Sigmoid colon (tissue), 7 donors: ENCODE measurements around the gene TFAP2B. TPM values are rescaled to one million over a fixed set of nuclear protein-coding genes. Genes with fewer than 3 reads are reported as not detected.

Source experiments
- DNase-seq: peaks from one replicate; pipeline ENCODE4 v3.0.0-alpha.2; 2019
- H3K27ac ChIP-seq, 4 donors: fragments of 200-600 bp; sonication (generic); one replicate each; pipeline ENCODE4 v1.5.1; 2016 to 2019; ENCODE audit warnings: mild to moderate bottlenecking in 1 of 4
- H3K27me3 ChIP-seq, 3 donors: fragments of 200-600 bp; sonication (generic); one replicate each; pipeline ENCODE4 v1.5.1; 2019; ENCODE audit warnings: mild to moderate bottlenecking in 1 of 3
- H3K36me3 ChIP-seq, 4 donors: fragments of 200-600 bp; sonication (generic); one replicate each; pipeline ENCODE4 v1.5.1; 2016 to 2019
- H3K4me1 ChIP-seq, 4 donors: fragments of 200-600 bp; sonication (generic); one replicate each; pipeline ENCODE4 v1.5.1; 2017 to 2019
- H3K4me3 ChIP-seq, 4 donors: fragments of 200-600 bp; sonication (generic); one replicate each; pipeline ENCODE4 v1.5.1; 2017 to 2019; ENCODE audit warnings: mild to moderate bottlenecking in 2 of 4, moderate library complexity in 1 of 4
- H3K9me3 ChIP-seq, 4 donors: fragments of 200-600 bp in 3 of 4; sonication (generic) in 3 of 4; one replicate each; pipeline versions ENCODE4 v1.5.1 to v1.6.1; 2013 to 2019
- EP300 ChIP-seq, 4 donors: sonication (generic); formaldehyde crosslinking; IDR thresholded peaks; one replicate each; pipeline ENCODE4 v1.6.1; 2017; ENCODE audit warnings: antibody characterized with exemption in 4 of 4
- POLR2A ChIP-seq, 2 donors: fragments of 450-650 bp; IDR thresholded peaks; one replicate each; pipeline ENCODE4 v1.6.1; 2016; ENCODE audit warnings: antibody characterized with exemption in 2 of 2, mild to moderate bottlenecking in 2 of 2, moderate library complexity in 2 of 2
- POLR2AphosphoS5 ChIP-seq, 4 donors: sonication (generic); formaldehyde crosslinking; IDR thresholded peaks; one replicate each; pipeline ENCODE4 v1.6.1; 2017; ENCODE audit warnings: antibody characterized with exemption in 4 of 4
- WGBS, 2 donors: extraction: QIAGEN DNeasy Blood & Tissue Kit; methylation state at CpG; one replicate each; pipeline ENCODE4 v1.1.7; 2013; 5-methylcytosine and 5-hydroxymethylcytosine counted together
- intact Hi-C: fragments of 100-400 bp; cut with DNase I; formaldehyde crosslinking; loops from one replicate; pipeline ENCODE4 v1.15.1; 2023
- polyA plus RNA-seq, 3 donors: library from polyadenylated mRNA; stranded (reverse); fragments of 200-250 nt; gene quantifications; one replicate each; pipeline ENCODE4 v1.2.3, GENCODE V29; 2013
- total RNA-seq, 4 donors: library from RNA; depleted of rRNA; stranded (reverse); fragments of >200 nt; gene quantifications; one replicate each; pipeline ENCODE4 v1.1.0, GENCODE V29; 2016
- TF ChIP-seq, protein P1 (sequence below), 4 experiments: fragments of 450-650 bp in 3 of 4; fragments of 200-600 bp in 1 of 4; IDR thresholded peaks; one replicate each; pipeline ENCODE4 v1.5.1; 2016 to 2019; ENCODE audit warnings: antibody characterized with exemption in 4 of 4, mild to moderate bottlenecking in 3 of 4, moderate library complexity in 2 of 4
- donor health status: healthy with polysubstance abuse.
- donor health status: Bipolar disorder and iron deficiency.
- donor health status: healthy.

TFAP2B gene
- total RNA-seq: under 1 TPM in 2 of 4 donors, not detected in 2; under 0.01 to 0.66 TPM
- polyA plus RNA-seq: under 1 TPM in 1 of 3 donors, not detected in 2; 0.01 TPM

DNA sequence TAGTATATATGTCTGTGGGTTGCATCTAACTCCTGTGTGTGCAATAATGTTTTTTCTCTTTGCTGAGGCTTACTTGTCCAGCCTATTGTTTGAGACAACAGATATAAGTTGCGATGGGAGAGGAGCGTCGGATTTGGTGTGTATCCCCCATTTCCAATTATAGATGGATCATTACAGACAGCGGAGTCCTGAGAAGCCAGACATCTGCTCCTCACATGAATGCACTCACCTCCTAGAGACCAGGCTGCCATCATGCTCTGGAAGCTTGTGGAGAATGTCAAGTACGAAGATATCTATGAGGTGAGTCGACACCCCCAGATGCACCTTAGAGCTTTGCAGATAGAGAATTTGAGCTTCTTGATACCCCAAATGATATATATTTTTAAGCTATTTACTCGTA is at the start of gene TFAP2B:
Gene TFAP2B, plus strand, starts transcription at position 199 of the 400 bp plus-strand sequence. Its CDS starts 21 bp downstream, at position 220.
- intact Hi-C loops: loop anchor here (5.0 to 10.0 kb wide), 2 partner anchors 1036 to 1444 kb away; no protein-coding TSS in a partner anchor

DNA sequence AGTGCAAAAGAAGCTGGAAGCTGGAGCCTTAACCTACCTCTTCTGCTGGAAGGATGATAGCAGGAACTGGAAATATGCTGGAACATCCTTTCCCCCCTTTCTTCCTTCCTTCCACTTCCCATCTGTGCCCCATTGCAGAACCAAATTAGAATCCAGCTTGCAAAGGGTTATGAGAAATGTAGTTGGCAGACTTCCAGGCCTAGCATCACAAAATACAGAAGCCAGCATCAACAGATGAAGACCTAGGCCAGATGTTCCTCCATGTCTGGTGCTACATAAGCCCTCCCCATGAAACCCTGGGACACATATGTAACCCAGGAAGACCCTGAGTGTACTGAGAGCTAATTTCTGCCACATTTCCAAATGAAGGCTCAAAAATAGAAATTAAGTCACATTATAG is 40.0 kb upstream of the TFAP2B start:
- intact Hi-C loops: no loop called here
- Histone ChIP-seq H3K36me3 (no peaks in the 10 kb centered on the region), H3K27me3 (no peaks in the 10 kb centered on the region), H3K4me3 (no peak overlapping the region), H3K9me3 (no peaks in the 10 kb centered on the region), H3K4me1 (no peaks in the 10 kb centered on the region), H3K27ac (no peak overlapping the region)
- no peak for DNase-seq
- no peak for TF ChIP-seq POLR2AphosphoS5 (IDR thresholded peaks at IDR 0.05)
- no peak for TF ChIP-seq POLR2A (IDR thresholded peaks at IDR 0.05)
- TF ChIP-seq EP300 (IDR thresholded peaks at IDR 0.05): no peak
- TF ChIP-seq, protein P1, sequence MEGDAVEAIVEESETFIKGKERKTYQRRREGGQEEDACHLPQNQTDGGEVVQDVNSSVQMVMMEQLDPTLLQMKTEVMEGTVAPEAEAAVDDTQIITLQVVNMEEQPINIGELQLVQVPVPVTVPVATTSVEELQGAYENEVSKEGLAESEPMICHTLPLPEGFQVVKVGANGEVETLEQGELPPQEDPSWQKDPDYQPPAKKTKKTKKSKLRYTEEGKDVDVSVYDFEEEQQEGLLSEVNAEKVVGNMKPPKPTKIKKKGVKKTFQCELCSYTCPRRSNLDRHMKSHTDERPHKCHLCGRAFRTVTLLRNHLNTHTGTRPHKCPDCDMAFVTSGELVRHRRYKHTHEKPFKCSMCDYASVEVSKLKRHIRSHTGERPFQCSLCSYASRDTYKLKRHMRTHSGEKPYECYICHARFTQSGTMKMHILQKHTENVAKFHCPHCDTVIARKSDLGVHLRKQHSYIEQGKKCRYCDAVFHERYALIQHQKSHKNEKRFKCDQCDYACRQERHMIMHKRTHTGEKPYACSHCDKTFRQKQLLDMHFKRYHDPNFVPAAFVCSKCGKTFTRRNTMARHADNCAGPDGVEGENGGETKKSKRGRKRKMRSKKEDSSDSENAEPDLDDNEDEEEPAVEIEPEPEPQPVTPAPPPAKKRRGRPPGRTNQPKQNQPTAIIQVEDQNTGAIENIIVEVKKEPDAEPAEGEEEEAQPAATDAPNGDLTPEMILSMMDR (IDR thresholded peaks at IDR 0.05): no peak

More for the DNA sequence above, at the start of gene TFAP2B:
- Histone ChIP-seq H3K4me3 (peak within 1 kb of the TSS in 2 of 4 donors; percentile 18 to 24), H3K27me3 (peaks cover 53 to 98% (median 72%) of the 10 kb centered on the region in 3 donors), H3K36me3 (no peaks in the 10 kb centered on the region), H3K27ac (no peak within 1 kb of the TSS), H3K9me3 (no peaks in the 10 kb centered on the region), H3K4me1 (peaks cover 0 to 20% (median 18%) of the 10 kb centered on the region in 4 donors)
- WGBS, 2 donors: 10 to 19% methylated on average over 7 of the region's 7 CpGs
- TF ChIP-seq EP300 (IDR thresholded peaks at IDR 0.05) (no peak), POLR2A (IDR thresholded peaks at IDR 0.05) (no peak), POLR2AphosphoS5 (IDR thresholded peaks at IDR 0.05) (no peak)
- TF ChIP-seq, protein P1 (IDR thresholded peaks at IDR 0.05): no peak
- DNase-seq: no peak

GRCh38 chr6:50780382-50780781 is 38.3 kb upstream of the TFAP2B start:
- H3K9me3 ChIP-seq: no peaks in the 10 kb centered on the region
- no peaks in the 10 kb centered on the region for H3K36me3 ChIP-seq
- no peaks in the 10 kb centered on the region for H3K4me1 ChIP-seq
- 95 to 96% methylated on average over 5 of the region's 5 CpGs for WGBS, 2 donors
- no peak for DNase-seq
- no peak for TF ChIP-seq EP300 (IDR thresholded peaks at IDR 0.05)
- TF ChIP-seq POLR2A (IDR thresholded peaks at IDR 0.05): no peak
- TF ChIP-seq, protein P1 (IDR thresholded peaks at IDR 0.05): no peak
- no peak for TF ChIP-seq POLR2AphosphoS5 (IDR thresholded peaks at IDR 0.05)
- no peaks in the 10 kb centered on the region for H3K27me3 ChIP-seq
- no peak overlapping the region for H3K27ac ChIP-seq
- no peak overlapping the region for H3K4me3 ChIP-seq
- intact Hi-C loops: no loop called here

- intact Hi-C loops: no loop called here
- Histone ChIP-seq H3K4me3 (no peak overlapping the region), H3K27me3 (no peaks in the 10 kb centered on the region), H3K27ac (no peak overlapping the region), H3K4me1 (no peaks in the 10 kb centered on the region), H3K9me3 (no peaks in the 10 kb centered on the region), H3K36me3 (no peaks in the 10 kb centered on the region)
- no peak for DNase-seq
- TF ChIP-seq POLR2A (IDR thresholded peaks at IDR 0.05): no peak
- WGBS, 2 donors: 15 to 25% methylated on average over 1 of the region's 1 CpG
These were observed 32.8 kb upstream of the TFAP2B start for GRCh38 chr6:50785921-50786320.

GRCh38 chr6:50791900-50792508 is 26.7 kb upstream of the TFAP2B start:
- H3K4me1 ChIP-seq: no peaks in the 10 kb centered on the region
- TF ChIP-seq, protein P1 (IDR thresholded peaks at IDR 0.05): peak in 3 of 4 experiments; percentile 16 to 52 (median 27)
- no peak for TF ChIP-seq POLR2A (IDR thresholded peaks at IDR 0.05)
- no peak for TF ChIP-seq EP300 (IDR thresholded peaks at IDR 0.05)
- intact Hi-C loops: loop anchor here (5.0 kb wide), 1 partner anchor 665 kb away; no protein-coding TSS in a partner anchor
- no peaks in the 10 kb centered on the region for H3K27me3 ChIP-seq
- no peaks in the 10 kb centered on the region for H3K36me3 ChIP-seq
- DNase-seq: no peak
- WGBS, 2 donors: 0 to 1% methylated on average over 3 of the region's 3 CpGs
- H3K4me3 ChIP-seq: no peak overlapping the region
- no peak overlapping the region for H3K27ac ChIP-seq
- no peaks in the 10 kb centered on the region for H3K9me3 ChIP-seq
